Dedifferentiated amniotic fluid mesenchymal stem cell (primary cell): ENCODE data around the gene THOC3.
"Not testable (repeated sequence)": the region's sequence is repeated elsewhere in the genome, so short reads cannot be mapped to it uniquely, and the experiment has no call there.

ENCODE experiments used
- DNase-seq: peaks from one replicate; pipeline ENCODE4 v3.0.0-alpha.2; 2016; ENCODE audit errors: extremely low spot score

Gene THOC3

GRCh38 chr5:175967471-175968372 lies at the start of gene THOC3:
Gene THOC3 (minus strand): TSS chr5:175968315. CDS start chr5:175968208, 107 bp downstream.
- DNase-seq, result peak; percentile 31

GRCh38 chr5:176017324-176017723 lies 49.2 kb upstream of the THOC3 start:
- DNase-seq, result not testable (repeated sequence)

GRCh38 chr5:176014360-176014759 lies 46.2 kb upstream of the THOC3 start:
- DNase-seq, result not testable (repeated sequence)

GRCh38 chr5:176011088-176011487 lies 43.0 kb upstream of the THOC3 start:
- not testable (repeated sequence) for DNase-seq

- DNase-seq, result not testable (repeated sequence)
Observed at GRCh38 chr5:176010202-176010601, 42.1 kb upstream of the THOC3 start.

- not testable (repeated sequence) for DNase-seq
Observed at GRCh38 chr5:176007220-176007619, 39.1 kb upstream of the THOC3 start.

GRCh38 chr5:176006819-176007218 lies 38.7 kb upstream of the THOC3 start:
- not testable (repeated sequence) for DNase-seq

GRCh38 chr5:175997979-175998378 lies 29.9 kb upstream of the THOC3 start:
- not testable (repeated sequence) for DNase-seq

GRCh38 chr5:175997495-175997894 lies 29.4 kb upstream of the THOC3 start:
- DNase-seq, result not testable (repeated sequence)

- not testable (repeated sequence) for DNase-seq
Observed at GRCh38 chr5:175996791-175997190, 28.7 kb upstream of the THOC3 start.

GRCh38 chr5:175995506-175995905 lies 27.4 kb upstream of the THOC3 start:
- not testable (repeated sequence) for DNase-seq

- not testable (repeated sequence) for DNase-seq
Observed at GRCh38 chr5:175979371-175979995, 11.4 kb upstream of the THOC3 start.

- DNase-seq, result not testable (repeated sequence)
Observed at GRCh38 chr5:175968381-175968780, 266 bp upstream of the THOC3 start.

GRCh38 chr5:175962329-175962728 lies 5.8 kb downstream of the THOC3 start:
- DNase-seq, result not testable (repeated sequence)

GRCh38 chr5:175960228-175960627 lies 7.9 kb downstream of the THOC3 start:
- DNase-seq, result not testable (repeated sequence)

- not testable (repeated sequence) for DNase-seq
Observed at GRCh38 chr5:175958515-175958914, 9.6 kb downstream of the THOC3 start.

GRCh38 chr5:175954107-175954506 lies 14.0 kb downstream of the THOC3 start:
- not testable (repeated sequence) for DNase-seq

- DNase-seq, result not testable (repeated sequence)
Observed at GRCh38 chr5:175952810-175953209, 15.3 kb downstream of the THOC3 start.

- not testable (repeated sequence) for DNase-seq
Observed at GRCh38 chr5:175951339-175951969, 16.7 kb downstream of the THOC3 start.

GRCh38 chr5:175948329-175949108 lies 19.6 kb downstream of the THOC3 start:
- not testable (repeated sequence) for DNase-seq

GRCh38 chr5:175943253-175943652 lies 24.9 kb downstream of the THOC3 start:
- not testable (repeated sequence) for DNase-seq
